Lung (tissue), 12 donors: ENCODE measurements around the gene TMEM53. TPM values are rescaled to one million over a fixed set of nuclear protein-coding genes. Genes with fewer than 3 reads are reported as not detected.

ENCODE experiments used
- ATAC-seq: fragments of 200-7000 bp; cut with Tn5 transposase; one replicate; pipeline ENCODE4 v1.9.1; 2020; ENCODE audit warnings: moderate number of reproducible peaks; ENCODE audit not compliant: insufficient read depth, low FRiP score
- DNase-seq, 3 donors: peaks; one replicate each; pipeline ENCODE4 v3.0.0-alpha.2; 2013 to 2017
- H3K27ac ChIP-seq, 2 donors: one replicate each; pipeline ENCODE4 v1.5.1; 2013; ENCODE audit warnings: mild to moderate bottlenecking in 2 of 2, moderate library complexity in 2 of 2, control low read depth in 1 of 2, inconsistent platforms in 1 of 2, low read depth in 1 of 2, low read length in 1 of 2
- H3K27me3 ChIP-seq, 3 donors: one replicate each; pipeline ENCODE4 v1.5.1; 2013; ENCODE audit warnings: low read length in 2 of 3; ENCODE audit not compliant: control insufficient read depth in 3 of 3, insufficient read depth in 3 of 3
- H3K36me3 ChIP-seq, 4 donors: one replicate each; pipeline ENCODE4 v1.5.1; 2013; ENCODE audit warnings: low read length in 4 of 4, mild to moderate bottlenecking in 1 of 4, moderate library complexity in 1 of 4; ENCODE audit not compliant: control insufficient read depth in 4 of 4, insufficient read depth in 4 of 4
- H3K4me1 ChIP-seq, 5 donors: one replicate each; pipeline ENCODE4 v1.5.1; 2013; ENCODE audit warnings: low read length in 5 of 5, mild to moderate bottlenecking in 2 of 5, moderate library complexity in 1 of 5; ENCODE audit not compliant: control insufficient read depth in 5 of 5, insufficient read depth in 5 of 5
- H3K4me3 ChIP-seq: one replicate; pipeline ENCODE4 v1.5.1; 2013; ENCODE audit warnings: mild to moderate bottlenecking, control low read depth, moderate library complexity
- H3K9ac ChIP-seq, 2 donors: one replicate each; pipeline ENCODE4 v1.5.1; 2013; ENCODE audit warnings: low read length in 2 of 2, control low read depth in 1 of 2; ENCODE audit not compliant: insufficient read depth in 1 of 2
- H3K9me3 ChIP-seq, 4 donors: one replicate each; pipeline ENCODE4 v1.5.1; 2013; ENCODE audit warnings: low read length in 3 of 4, mild to moderate bottlenecking in 1 of 4, moderate library complexity in 1 of 4; ENCODE audit not compliant: control insufficient read depth in 4 of 4, insufficient read depth in 3 of 4
- CTCF ChIP-seq: IDR thresholded peaks from 2 replicates; pipeline ENCODE4 v1.5.1; 2012; ENCODE audit warnings: mild to moderate bottlenecking; ENCODE audit errors: control extremely low read depth, extremely low read depth
- WGBS, 2 donors: extraction: QIAGEN DNeasy Blood & Tissue Kit; methylation state at CpG; one replicate each; pipeline ENCODE4 v1.1.7; 2013; 5-methylcytosine and 5-hydroxymethylcytosine counted together
- polyA plus RNA-seq, 2 donors: library from polyadenylated mRNA; stranded (reverse); fragments of 200-250 nt; gene quantifications; one replicate each; pipeline ENCODE4 v1.2.1, GENCODE V29; 2013
- total RNA-seq, 2 donors: library from RNA; depleted of rRNA in 1 of 2; stranded (reverse); fragments of >200 nt in 1 of 2; gene quantifications; one replicate each; pipeline ENCODE4 v1.2.1, GENCODE V29; 2014 to 2021
- donor health status: control.
- donor health status: control.
- donor health status: Bipolar disorder and iron deficiency.
- donor health status: healthy.
- donor health status: DM: yes; HTN: yes; CAD: no.

TMEM53 gene
- total and polyA plus RNA-seq, 4 donors, result 7.1 to 26.4 (median 18.4) TPM

- DNase-seq, result no peak
- no peak for ATAC-seq
- peak overlapping the region; percentile 83 for H3K4me3 ChIP-seq
- H3K27ac ChIP-seq, result peak overlapping the region; percentile 90 to 99
- H3K27me3 ChIP-seq, result no peaks in the 10 kb centered on the region
- H3K36me3 ChIP-seq, result peaks cover 0 to 23% (median 20%) of the 10 kb centered on the region in 4 donors
- TF ChIP-seq CTCF, result no peak
- 15 to 20% methylated on average over 8 of the region's 8 CpGs for WGBS, 2 donors
- H3K4me1 ChIP-seq, result peaks cover 0 to 18% (median 4%) of the 10 kb centered on the region in 5 donors
- H3K9ac ChIP-seq, result peak overlapping the region in 1 of 2 donors; percentile 43
- H3K9me3 ChIP-seq, result no peaks in the 10 kb centered on the region
Measured at GRCh38 chr1:44631333-44631646, 43.0 kb downstream of the TMEM53 start.

GRCh38 chr1:44630116-44630515, 44.2 kb downstream of the TMEM53 start:
- 91 to 97% methylated on average over 2 of the region's 2 CpGs for WGBS, 2 donors
- Histone ChIP-seq H3K9me3 (no peaks in the 10 kb centered on the region), H3K4me3 (no peak overlapping the region), H3K27ac (no peak overlapping the region), H3K36me3 (peaks cover 0 to 14% (median 10%) of the 10 kb centered on the region in 4 donors), H3K27me3 (no peaks in the 10 kb centered on the region), H3K9ac (no peak overlapping the region), H3K4me1 (peaks cover 0 to 18% (median 4%) of the 10 kb centered on the region in 5 donors)
- no peak for TF ChIP-seq CTCF
- DNase-seq, result no peak
- ATAC-seq, result no peak

GRCh38 chr1:44628962-44629756, 45.1 kb downstream of the TMEM53 start:
- DNase-seq (peak in 2 of 3 donors; percentile 37 to 63), ATAC-seq (no peak)
- no peaks in the 10 kb centered on the region for H3K9me3 ChIP-seq
- no peaks in the 10 kb centered on the region for H3K27me3 ChIP-seq
- no peak overlapping the region for H3K9ac ChIP-seq
- peaks cover 0 to 18% (median 4%) of the 10 kb centered on the region in 5 donors for H3K4me1 ChIP-seq
- 86 to 92% methylated on average over 5 of the region's 5 CpGs for WGBS, 2 donors
- H3K27ac ChIP-seq, result no peak overlapping the region
- no peak for TF ChIP-seq CTCF
- no peak overlapping the region for H3K4me3 ChIP-seq
- peaks cover 0 to 12% (median 5%) of the 10 kb centered on the region in 4 donors for H3K36me3 ChIP-seq
